HG02981 (cell line): Measurements from ENCODE around the gene SARS1.
"Not testable (repeated sequence)": the region's sequence is repeated elsewhere in the genome, so short reads cannot be mapped to it uniquely, and the experiment has no call there.

Source experiments
- ATAC-seq: cut with Tn5 transposase; IDR thresholded peaks from one replicate; pipeline ENCODE4 v1.9.1; 2021; ENCODE audit warnings: mild to moderate bottlenecking, moderate library complexity; ENCODE audit not compliant: unreplicated experiment

SARS1 gene, protein sequence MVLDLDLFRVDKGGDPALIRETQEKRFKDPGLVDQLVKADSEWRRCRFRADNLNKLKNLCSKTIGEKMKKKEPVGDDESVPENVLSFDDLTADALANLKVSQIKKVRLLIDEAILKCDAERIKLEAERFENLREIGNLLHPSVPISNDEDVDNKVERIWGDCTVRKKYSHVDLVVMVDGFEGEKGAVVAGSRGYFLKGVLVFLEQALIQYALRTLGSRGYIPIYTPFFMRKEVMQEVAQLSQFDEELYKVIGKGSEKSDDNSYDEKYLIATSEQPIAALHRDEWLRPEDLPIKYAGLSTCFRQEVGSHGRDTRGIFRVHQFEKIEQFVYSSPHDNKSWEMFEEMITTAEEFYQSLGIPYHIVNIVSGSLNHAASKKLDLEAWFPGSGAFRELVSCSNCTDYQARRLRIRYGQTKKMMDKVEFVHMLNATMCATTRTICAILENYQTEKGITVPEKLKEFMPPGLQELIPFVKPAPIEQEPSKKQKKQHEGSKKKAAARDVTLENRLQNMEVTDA

DNA sequence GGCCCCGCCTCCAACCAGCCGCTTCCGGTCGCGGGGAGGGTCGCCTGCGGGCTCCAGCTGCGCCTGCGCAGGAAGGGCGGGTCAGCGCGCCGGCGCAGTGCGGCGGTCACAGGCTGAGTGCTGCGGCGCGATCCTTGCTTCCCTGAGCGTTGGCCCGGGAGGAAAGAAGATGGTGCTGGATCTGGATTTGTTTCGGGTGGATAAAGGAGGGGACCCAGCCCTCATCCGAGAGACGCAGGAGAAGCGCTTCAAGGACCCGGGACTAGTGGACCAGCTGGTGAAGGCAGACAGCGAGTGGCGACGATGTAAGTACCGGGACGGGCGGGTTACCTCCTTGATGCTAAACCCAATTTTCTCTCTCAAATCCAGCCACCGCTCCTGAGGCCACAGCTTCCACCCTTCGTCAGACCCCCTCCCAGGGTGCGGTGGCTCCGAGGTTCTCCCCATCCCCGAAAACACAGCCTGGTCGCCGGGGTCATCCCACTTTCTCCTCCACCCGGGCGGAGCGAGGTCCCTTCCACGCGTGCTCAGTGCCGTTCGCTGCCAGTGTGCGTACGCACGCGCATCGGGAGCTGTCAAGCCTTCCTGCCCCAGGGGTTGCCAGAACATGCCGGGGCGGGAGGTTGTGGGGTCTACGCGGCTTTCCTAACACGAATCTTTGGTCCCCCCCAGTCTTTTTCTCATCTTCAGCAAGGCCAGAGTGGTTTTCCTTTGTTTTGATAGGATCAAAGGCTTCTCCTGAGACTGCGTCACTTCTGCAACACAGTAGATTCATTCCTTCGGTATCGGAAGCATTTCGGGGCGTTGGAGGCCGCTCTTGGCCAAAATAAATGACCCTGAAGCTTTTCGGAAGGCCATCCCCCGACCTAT is at the start of gene SARS1:
Gene SARS1 (plus strand): TSS at position 95 of the 870 bp plus-strand sequence. CDS start 75 bp downstream, at position 170.
- ATAC-seq, result peak; percentile 83

DNA sequence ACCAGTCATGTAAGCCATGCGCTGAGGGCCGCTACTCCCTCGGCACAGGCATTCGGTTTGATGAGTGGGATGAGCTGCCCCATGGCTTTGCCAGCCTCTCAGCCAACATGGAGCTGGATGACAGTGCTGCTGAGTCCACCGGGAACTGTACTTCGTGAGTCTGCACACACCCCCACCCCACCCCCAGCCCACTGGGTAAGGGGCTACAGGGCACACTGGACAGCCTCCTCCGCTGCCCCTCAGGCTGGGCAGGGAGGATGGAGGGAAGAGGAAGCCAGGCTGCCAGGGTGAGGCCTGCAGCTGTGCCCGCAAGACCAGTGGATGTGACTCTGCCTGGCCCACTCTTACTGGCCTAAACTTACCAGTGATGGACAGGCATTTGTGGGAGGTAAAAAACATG is 49.2 kb upstream of the SARS1 start:
- ATAC-seq, result no peak

DNA sequence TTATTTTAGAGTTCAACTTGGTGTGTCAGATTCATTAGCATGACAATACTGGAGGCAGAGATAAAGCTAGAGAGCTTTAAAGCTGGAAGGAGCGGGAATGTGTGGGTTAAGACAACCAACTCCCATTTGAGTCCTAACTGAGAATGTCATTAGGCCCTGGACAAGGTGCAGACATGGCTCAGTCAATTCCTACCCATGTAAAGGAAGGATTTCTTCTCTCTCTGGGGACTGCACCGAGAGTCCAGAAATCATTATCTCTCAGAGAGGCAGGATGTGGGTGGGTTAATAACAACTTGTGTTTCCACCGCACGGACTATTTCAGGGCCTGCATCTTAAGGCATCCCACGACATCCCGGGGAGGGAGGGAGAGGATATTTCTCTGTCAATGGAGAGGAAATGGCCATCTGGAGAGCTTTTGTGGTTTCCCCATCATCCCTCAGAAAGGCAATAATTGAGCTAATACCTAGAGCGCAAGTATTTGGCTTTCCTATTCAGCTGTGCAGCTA is 46.7 kb upstream of the SARS1 start:
- peak; percentile 67 for ATAC-seq

DNA sequence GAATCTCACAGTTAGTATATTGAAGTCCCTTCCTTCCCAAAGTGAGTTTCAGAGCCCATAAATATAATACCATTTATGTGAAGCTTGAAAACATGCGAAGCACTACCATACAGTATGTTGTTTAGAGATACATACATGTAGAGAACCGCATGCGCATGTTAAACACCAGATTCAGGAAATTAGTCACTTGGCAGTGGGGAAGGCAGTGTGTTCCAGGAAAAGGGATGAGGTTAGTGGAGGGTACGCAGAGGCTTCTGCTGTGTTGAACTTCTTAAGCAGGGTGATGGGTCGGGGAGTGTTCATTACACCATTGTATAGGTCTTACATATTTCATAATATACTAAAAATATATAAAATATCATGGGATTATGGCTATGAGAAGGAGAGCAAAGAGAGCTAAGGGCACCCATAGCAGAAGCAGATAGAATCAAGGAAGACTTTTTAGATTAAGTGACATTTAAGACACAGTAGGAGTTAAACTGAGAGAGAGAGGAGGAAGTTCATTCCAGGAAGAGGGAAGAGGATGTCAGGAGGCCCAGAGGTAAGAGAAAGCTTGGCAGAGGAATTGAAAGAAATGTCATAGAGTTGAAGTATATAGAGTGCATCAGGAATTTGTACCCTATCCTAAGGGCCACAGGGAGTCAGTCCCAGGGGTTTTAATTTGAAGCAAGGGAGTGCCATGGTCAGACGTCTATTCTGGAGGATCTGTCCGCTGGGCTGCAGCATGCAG is 43.5 kb upstream of the SARS1 start:
- ATAC-seq, result no peak

DNA sequence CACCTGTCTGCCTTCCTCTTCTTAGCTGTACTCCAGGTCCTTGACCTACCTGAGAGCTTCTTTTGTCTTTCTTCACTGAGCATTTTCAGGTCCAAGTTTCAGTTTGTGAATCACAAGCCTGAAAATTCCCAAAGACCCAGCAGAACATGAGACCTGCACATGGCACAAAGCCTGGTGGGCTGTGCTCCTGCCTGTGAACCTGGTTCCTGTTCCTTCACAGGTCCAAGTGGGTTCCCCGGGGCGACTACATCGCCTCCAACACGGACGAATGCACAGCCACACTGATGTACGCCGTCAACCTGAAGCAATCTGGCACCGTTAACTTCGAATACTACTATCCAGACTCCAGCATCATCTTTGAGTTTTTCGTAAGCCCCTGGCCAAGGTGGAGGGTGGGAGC is 42.1 kb upstream of the SARS1 start:
- no peak for ATAC-seq

DNA sequence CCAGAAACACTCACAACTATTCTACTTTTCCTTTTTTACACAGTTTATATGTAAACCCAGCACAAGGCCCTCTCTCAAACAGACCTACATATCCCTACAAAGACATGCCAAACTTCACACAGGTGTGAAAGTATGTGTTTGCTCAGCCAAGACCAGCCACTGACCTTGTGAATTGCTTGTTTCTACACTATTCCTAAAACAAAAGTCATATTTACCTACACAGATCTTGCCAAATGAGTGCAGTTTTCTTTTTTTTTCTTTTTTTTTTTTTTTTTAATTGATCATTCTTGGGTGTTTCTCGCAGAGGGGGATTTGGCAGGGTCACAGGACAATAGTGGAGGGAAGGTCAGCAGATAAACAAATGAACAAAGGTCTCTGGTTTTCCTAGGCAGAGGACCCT is 37.4 kb upstream of the SARS1 start:
- ATAC-seq, result not testable (repeated sequence)

DNA sequence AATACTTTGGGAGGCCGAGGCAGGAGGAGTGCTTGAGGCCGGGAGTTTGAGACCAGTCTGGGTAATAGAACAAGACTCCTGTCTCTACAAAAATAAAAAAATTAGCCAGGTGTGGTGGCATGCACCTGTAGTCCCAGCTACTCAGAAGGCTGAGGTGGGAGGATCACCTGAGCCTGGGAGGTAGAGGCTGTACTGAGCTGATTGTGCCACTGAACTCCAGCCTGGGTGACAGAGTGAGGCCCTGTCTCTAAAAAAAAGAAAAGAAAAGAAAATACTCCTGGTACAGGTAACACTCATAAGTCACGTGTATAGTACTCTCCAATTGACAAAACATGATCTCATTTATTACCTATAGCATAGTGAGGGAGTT is 33.0 kb upstream of the SARS1 start:
- not testable (repeated sequence) for ATAC-seq

DNA sequence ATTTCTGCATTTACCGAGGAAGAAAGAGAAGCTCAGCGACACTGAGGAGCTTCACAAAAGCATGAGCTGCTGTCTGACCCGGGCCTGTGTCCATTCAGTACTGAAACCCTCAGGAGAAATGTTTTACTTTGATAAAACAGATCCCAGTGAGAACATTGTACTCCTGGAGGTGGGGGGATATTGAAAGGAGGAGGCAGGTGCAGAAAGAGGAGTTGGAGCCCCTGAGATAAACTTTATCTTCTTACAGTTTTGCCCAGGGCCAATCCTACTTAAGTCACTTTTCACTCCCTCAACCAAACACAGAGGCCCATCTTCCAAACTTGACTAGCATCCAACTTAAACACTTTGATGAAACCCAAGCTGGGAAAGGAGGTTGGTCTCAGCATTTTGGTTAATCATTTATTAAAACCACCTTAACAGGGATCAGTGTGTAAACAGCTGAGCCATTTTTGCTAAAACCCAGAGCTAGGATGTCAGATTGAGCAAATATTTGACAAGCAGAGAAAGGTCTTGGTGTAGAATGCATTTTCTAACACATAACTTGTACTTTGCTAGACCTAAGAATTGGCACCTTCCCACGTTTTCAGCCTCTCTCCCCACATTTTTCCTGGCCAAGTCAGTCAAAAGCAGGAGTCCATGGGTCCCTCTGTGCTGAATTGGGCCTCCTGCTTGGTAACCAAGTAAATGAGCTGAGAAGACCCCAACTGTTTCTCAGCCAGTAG is 32.5 kb upstream of the SARS1 start:
- no peak for ATAC-seq

DNA sequence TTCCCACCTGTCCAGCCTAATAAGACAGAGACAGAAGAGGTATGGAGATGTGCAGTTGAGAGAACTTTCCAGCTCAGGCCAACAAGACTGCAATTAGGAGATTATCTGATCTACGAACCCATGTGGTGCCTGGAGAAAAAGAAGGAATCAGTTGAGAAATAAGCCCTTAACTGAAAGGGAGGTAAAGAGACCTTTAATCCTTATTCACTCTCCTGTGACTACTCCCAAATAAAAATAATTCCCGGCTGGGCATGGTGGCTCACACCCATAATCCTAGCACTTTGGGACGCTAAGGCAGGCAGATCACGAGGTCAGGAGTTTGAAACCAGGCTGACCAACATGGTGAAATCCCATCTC is 31.9 kb upstream of the SARS1 start:
- no peak for ATAC-seq

DNA sequence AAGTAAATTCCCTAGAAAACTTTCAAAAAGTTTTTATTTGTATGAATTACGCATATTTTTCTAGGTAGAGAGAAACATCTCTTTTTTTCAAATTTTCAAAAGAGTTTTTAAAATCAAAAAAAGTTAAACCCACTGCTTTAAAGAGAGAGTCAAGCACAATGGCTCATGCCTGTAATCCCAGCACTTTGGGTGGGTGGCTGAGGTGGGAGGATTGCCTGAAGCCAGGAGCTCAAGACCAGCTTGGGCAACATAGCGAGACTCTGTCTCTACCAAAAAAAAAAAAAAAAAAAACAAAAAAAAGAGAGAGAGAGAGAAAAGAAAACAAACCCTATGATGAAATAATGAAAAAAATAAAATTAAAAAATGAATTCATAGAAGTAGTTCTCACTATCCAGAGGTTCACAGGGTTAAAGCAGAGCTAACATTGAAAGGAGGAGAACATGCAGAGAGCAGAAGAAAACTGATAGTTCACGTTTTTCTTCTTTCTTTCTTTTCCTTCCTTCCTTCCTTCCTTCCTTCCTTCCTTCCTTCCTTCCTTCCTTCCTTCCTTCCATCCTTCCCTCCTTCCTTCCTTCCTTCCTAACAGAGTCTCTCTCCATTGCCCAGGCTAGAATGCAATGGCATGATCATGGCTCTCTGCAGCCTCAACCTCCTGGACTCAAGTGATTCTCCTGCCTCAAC is 30.5 kb upstream of the SARS1 start:
- no peak for ATAC-seq

DNA sequence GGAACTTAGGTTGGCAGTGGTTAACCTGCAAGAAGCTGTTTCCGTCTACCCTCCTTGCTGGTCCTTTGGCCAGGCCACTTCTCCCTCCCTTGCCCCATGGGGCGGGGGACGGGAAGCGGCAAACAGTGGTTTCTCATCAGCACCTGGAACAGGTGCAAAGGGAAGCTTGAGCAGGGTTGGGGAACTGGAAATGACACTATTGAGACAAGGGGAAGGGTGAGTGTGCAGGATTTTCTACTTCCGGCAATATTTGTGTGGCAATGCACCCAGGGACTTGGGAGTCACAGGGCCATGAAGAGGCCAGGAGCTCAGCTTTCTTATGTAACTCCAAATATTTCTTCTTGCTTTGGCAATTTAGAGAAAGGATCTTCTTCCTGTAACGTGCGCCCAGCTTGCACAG is 29.0 kb upstream of the SARS1 start:
- no peak for ATAC-seq

DNA sequence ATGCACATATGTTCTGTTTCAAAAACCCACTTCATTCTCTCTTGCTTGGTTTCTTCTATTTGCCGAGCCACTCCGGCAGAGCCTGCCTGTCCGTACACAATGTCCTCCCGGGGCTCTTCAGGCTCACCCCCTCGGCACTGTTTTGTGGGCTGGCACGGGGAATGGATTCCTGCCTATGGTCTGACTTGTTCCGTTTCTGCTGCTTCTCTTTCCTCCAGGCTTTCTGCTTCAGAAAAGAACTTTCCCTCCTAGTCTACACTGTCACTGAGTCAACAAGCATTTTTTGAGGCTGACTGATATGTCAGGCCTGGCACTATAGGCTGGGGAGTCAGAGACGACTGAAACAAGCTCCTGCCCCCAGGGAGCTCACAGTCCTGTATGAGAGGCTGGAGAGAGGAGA is 28.4 kb upstream of the SARS1 start:
- no peak for ATAC-seq

DNA sequence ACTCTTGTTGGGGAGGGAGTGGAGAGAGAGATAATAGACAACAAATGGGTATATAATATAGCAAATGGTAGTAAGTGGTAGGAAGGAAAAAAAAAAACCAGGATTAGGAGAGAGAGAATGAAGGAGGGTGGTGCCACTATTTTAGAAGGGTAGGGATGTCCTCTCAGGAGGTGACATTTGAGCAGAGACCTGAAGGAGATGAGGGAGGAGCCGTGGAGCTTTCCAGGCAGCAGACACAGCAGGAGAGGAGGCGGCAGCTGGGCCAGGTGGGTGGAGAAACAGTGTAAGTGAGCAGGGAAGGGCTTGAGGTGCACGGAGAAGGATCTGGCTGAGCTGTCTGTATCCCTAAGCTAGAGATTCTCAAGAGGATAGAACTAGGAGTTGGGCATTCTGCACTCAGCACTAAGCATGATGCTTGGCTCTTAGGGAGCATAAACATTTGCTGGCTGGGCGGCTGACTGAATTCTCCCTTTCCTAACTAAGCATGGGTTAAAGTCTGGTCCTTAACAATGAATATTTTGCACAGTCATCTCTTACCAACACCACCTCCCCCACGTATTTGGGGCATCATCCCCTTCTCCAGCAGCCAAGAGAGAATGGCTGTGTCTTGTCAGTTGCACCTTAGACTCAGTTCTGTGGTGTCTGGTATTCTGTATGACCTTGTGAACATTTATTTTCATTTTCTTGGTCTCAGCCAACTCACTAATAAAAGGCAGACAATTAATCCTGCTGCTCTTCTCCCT is 27.6 kb upstream of the SARS1 start:
- no peak for ATAC-seq

DNA sequence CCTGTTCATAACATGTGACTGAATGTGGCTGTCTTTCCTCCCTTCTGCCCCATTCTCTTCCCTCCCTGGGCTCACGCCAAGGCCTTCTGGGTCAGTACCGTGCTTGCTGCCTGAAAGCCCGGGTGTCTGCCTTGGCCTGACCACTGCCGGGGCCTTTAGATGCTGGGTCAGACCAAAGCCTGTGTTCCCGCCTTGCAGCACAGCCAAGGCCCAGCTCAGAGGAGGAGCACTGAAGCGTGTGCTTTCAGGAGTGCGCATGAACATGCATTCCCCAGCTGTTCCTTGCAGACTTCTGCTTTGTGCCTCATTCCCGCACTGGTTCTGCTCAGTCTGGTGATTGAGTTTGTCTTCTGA is 27.0 kb upstream of the SARS1 start:
- ATAC-seq, result no peak

DNA sequence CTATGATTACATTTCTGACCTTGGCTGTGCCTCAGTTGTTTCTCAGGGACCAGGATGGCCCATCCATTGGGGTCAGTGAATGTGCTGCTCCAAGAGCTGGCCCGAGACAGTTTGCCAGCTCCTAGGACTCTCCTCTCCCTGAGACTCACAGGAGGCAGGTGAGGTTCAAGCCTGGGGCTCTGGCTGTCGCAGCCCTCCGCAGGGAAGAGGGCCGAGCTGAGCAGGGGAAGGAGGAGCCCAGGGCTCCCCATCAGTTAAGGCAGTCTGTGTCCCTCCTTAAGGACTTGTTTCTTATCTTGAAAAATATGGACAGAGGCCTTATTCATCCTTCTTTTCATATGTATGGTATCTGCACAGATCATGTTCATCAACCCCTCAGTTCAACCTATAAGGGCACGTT is 26.6 kb upstream of the SARS1 start:
- no peak for ATAC-seq

DNA sequence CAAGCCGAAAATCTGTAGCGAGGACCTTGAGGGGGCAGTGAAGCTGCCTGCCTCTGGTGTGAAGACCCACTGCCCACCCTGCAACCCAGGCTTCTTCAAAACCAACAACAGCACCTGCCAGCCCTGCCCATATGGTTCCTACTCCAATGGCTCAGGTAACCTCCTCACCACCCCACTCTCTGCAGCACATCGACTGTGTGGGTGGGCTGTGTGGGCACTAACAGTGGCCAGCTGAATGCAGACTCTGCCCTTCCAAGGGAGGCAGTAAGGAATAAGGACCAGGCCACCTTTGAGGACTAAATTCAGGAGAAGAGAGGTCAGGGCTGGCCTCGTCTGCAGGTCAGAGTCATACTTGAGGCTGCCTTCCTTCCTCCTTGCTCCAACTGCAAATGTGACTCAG is 25.5 kb upstream of the SARS1 start:
- no peak for ATAC-seq

DNA sequence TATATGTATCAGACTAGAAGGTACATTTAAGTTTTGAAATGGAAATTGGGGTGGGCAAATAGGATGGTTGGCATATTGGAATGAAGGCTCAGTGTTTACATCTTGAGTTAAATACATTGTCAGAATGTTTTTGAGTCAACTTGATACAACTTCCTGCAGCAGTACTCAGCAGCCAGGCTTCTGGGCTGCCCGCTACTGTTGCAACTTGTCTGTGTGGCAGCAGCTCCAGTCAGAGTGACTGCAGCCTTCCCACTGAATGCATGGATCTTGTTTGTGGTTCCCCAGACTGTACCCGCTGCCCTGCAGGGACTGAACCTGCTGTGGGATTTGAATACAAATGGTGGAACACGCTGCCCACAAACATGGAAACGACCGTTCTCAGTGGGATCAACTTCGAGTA is 24.9 kb upstream of the SARS1 start:
- no peak for ATAC-seq

DNA sequence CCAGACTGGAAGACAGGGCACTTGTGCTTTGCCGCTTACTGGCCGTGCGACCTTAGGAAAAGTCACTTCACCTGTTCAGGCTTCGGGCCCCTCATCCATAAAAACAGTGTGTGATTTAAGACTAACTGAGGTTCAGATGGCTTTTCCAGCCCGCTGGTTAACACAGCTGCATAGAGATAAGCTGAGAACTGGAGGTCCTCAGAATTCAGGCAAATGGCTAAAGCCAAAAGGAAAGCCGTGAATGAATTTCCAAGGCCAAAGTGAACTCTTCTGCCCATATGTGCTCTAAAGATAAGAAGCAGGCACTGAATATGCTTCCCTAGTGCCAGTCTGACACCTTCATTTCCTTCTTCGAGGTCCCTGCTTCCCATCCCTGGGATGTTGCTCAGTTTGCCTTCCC is 23.5 kb upstream of the SARS1 start:
- ATAC-seq, result no peak

DNA sequence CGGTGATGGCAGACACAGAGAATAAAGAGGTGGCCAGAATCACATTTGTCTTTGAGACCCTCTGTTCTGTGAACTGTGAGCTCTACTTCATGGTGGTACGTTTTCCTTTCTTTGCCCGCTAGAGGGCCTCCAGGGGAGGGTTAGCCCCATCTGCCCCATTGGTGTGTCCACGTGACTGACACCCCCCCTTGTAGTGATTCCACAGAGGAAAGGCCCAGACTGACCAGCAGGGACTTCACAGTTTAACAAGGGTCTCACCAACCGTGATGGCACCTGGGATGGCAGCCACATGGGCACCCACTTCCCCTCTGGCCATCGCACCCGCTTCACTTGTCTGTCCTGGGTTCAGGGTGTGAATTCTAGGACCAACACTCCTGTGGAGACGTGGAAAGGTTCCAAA is 22.3 kb upstream of the SARS1 start:
- ATAC-seq, result no peak
